Caco-2 (cell line): ENCODE measurements around the gene NUDT13. TPM values are rescaled to one million over a fixed set of nuclear protein-coding genes. Genes with fewer than 3 reads are reported as not detected.

Experiments
- BruUV-seq: library from RNA; stranded (reverse); fragments of 400-500 nt; replicated peaks from 2 replicates; lab custom pipeline; 2021; lab: Mats Ljungman, UMichigan
- CTCF ChIA-PET: fragments of 300-600 bp; sonication (Branson Sonifier 250); formaldehyde crosslinking; loops from one replicate; lab custom pipeline; 2022; ENCODE audit warnings: antibody characterized with exemption; lab: Charles Lee
- POLR2A ChIA-PET: fragments of 300-600 bp; sonication (Branson Sonifier 250); formaldehyde crosslinking; loops from one replicate; lab custom pipeline; 2022; ENCODE audit warnings: antibody characterized with exemption; lab: Charles Lee
- DNase-seq, 2 experiments: peaks; one replicate each; pipeline versions ENCODE4 v3.0.0 to v3.0.0-alpha.2; 2020 to 2022
- H3K27me3 ChIP-seq: replicated peaks from 2 replicates; pipeline ENCODE4 v1.6.0; 2011; ENCODE audit warnings: low read length; ENCODE audit not compliant: control insufficient read depth, insufficient read depth
- H3K36me3 ChIP-seq: 2 replicates; pipeline ENCODE4 v1.5.1; 2011; ENCODE audit warnings: low read length; ENCODE audit not compliant: control insufficient read depth, insufficient read depth
- H3K4me1 ChIP-seq: fragments of 250-450 bp; sonication (Bioruptor Pico); 2 replicates; pipeline ENCODE4 v1.5.1; 2020; ENCODE audit warnings: mild to moderate bottlenecking
- H3K4me3 ChIP-seq: 2 replicates; pipeline ENCODE4 v1.5.1; 2011; ENCODE audit warnings: low read depth, mild to moderate bottlenecking, control low read depth, low read length
- H3K9me3 ChIP-seq: fragments of 250-450 bp; sonication (Bioruptor Pico); 2 replicates; pipeline ENCODE4 v1.5.1; 2020; ENCODE audit warnings: mild to moderate bottlenecking, moderate library complexity
- H3K27ac Mint-ChIP-seq: one replicate; pipeline ENCODE4 v1.8.0; 2022; ENCODE audit warnings: mixed read lengths; ENCODE audit not compliant: unreplicated experiment
- H3K27me3 Mint-ChIP-seq: one replicate; pipeline ENCODE4 v1.8.0; 2022; ENCODE audit warnings: mixed read lengths; ENCODE audit not compliant: insufficient read depth, unreplicated experiment
- H3K36me3 Mint-ChIP-seq: one replicate; pipeline ENCODE4 v1.8.0; 2022; ENCODE audit warnings: mild to moderate bottlenecking, mixed read lengths; ENCODE audit not compliant: insufficient read depth, unreplicated experiment
- H3K4me1 Mint-ChIP-seq: one replicate; pipeline ENCODE4 v1.8.0; 2022; ENCODE audit warnings: low read depth, mixed read lengths; ENCODE audit not compliant: unreplicated experiment
- H3K4me3 Mint-ChIP-seq: one replicate; pipeline ENCODE4 v1.8.0; 2022; ENCODE audit warnings: mild to moderate bottlenecking, moderate library complexity, mixed read lengths; ENCODE audit not compliant: unreplicated experiment
- H3K9me3 Mint-ChIP-seq: one replicate; pipeline ENCODE4 v1.8.0; 2022; ENCODE audit warnings: mixed read lengths; ENCODE audit not compliant: unreplicated experiment
- CTCF ChIP-seq, 2 experiments: fragments of 200-600 bp in 1 of 2; IDR thresholded peaks; 1 replicate in 1 of 2; 2 replicates in 1 of 2; pipeline versions ENCODE4 v1.5.1 to v1.8.0; 2011 to 2022; ENCODE audit warnings: antibody characterized with exemption in 1 of 2, control low read depth in 1 of 2, inconsistent platforms in 1 of 2, low read depth in 1 of 2, low read length in 1 of 2, mild to moderate bottlenecking in 1 of 2, moderate library complexity in 1 of 2; ENCODE audit not compliant: insufficient read depth in 1 of 2, severe bottlenecking in 1 of 2, unreplicated experiment in 1 of 2
- intact Hi-C: fragments of 100-400 bp; cut with micrococcal nuclease; formaldehyde crosslinking; loops from one replicate; pipeline ENCODE4 v1.10.0; 2022; ENCODE audit not compliant: unreplicated experiment
- total RNA-seq: library from RNA; stranded (reverse); gene quantifications from 2 replicates; pipeline ENCODE4 v1.2.3, GENCODE V29; 2022

The NUDT13 gene
- total RNA-seq, 1 experiment from 2014 or later = 6.5 TPM

- no peaks in the 10 kb centered on the region for H3K9me3 ChIP-seq
- CTCF ChIA-PET = no interaction called here
- Mint-ChIP-seq H3K9me3 (no peaks in the 10 kb centered on the region), H3K27ac (no peak overlapping the region), H3K4me1 (no peaks in the 10 kb centered on the region), H3K36me3 (peaks cover 4% of the 10 kb centered on the region), H3K4me3 (no peak overlapping the region), H3K27me3 (no peaks in the 10 kb centered on the region)
- no peaks in the 10 kb centered on the region; the same call in 1 of the 2 replicates for H3K36me3 ChIP-seq
- DNase-seq = no peak
- no peaks in the 10 kb centered on the region for H3K27me3 ChIP-seq
- no peak for TF ChIP-seq CTCF (IDR thresholded peaks at IDR 0.05; ENCODE audit: insufficient read depth in 1 of 2, low read depth in 1 of 2, low read length in 1 of 2, severe bottlenecking in 1 of 2, unreplicated experiment in 1 of 2)
- intact Hi-C loops = no loop called here
- POLR2A ChIA-PET = no interaction called here
- no peak overlapping the region for H3K4me3 ChIP-seq
- no TSS peak for BruUV-seq
- no peaks in the 10 kb centered on the region for H3K4me1 ChIP-seq
Measured at GRCh38 chr10:73088304-73088703, 22.0 kb upstream of the NUDT13 start.

DNA sequence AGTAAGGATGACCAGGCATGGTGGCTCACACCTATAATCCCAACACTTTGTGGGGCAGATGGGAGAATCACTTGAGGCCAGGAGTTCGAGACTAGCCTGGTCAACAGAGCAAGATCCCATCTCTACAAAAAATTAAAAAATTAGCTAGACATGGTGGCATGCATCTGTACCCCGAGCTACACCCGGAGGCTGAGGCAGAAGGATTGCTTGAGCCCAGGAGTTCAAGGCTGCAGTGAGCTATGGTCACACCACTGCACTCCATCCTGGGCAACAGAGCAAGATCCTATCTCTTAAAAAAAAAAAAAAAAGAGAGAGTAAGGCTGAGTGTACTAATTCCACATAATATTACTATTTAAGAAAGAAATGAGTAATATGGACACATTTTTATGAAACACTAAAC is 17.4 kb upstream of the NUDT13 start:
- no TSS peak for BruUV-seq
- CTCF ChIA-PET = no interaction called here
- H3K27ac Mint-ChIP-seq = no peak overlapping the region
- POLR2A ChIA-PET = no interaction called here
- H3K4me1 ChIP-seq = peaks cover 15% of the 10 kb centered on the region; the same call in 1 of the 2 replicates
- no peak for TF ChIP-seq CTCF (IDR thresholded peaks at IDR 0.05; ENCODE audit: insufficient read depth in 1 of 2, low read depth in 1 of 2, low read length in 1 of 2, severe bottlenecking in 1 of 2, unreplicated experiment in 1 of 2)
- peaks cover 13% of the 10 kb centered on the region for H3K4me1 Mint-ChIP-seq
- H3K4me3 Mint-ChIP-seq = no peak overlapping the region
- H3K4me3 ChIP-seq = no peak overlapping the region
- intact Hi-C loops = no loop called here
- peaks cover 29% of the 10 kb centered on the region for H3K36me3 Mint-ChIP-seq
- H3K27me3 Mint-ChIP-seq = no peaks in the 10 kb centered on the region
- no peaks in the 10 kb centered on the region for H3K9me3 Mint-ChIP-seq
- no peaks in the 10 kb centered on the region; the same call in 1 of the 2 replicates for H3K36me3 ChIP-seq
- H3K9me3 ChIP-seq = no peaks in the 10 kb centered on the region
- H3K27me3 ChIP-seq = no peaks in the 10 kb centered on the region
- DNase-seq = no peak

- Histone ChIP-seq H3K36me3 (no peaks in the 10 kb centered on the region; the same call in 1 of the 2 replicates), H3K27me3 (no peaks in the 10 kb centered on the region), H3K9me3 (no peaks in the 10 kb centered on the region), H3K4me3 (peak overlapping the region; percentile 70), H3K4me1 (peaks cover 16% of the 10 kb centered on the region; the same call in 1 of the 2 replicates)
- DNase-seq = no peak
- ChIA-PET POLR2A (interaction anchor here (0.6 to 1.1 kb wide), 3 partner anchors 16 to 739 kb away, joined by 3 to 6 read pairs (median 3); partner anchors contain the start of gene NUDT13), CTCF (interaction anchor here (0.5 to 0.6 kb wide), 2 partner anchors 406 to 431 kb away, joined by 3 to 5 read pairs; no protein-coding TSS in a partner anchor)
- peak overlapping the region; percentile 98 for H3K4me3 Mint-ChIP-seq
- no peak for TF ChIP-seq CTCF (IDR thresholded peaks at IDR 0.05; ENCODE audit: insufficient read depth in 1 of 2, low read depth in 1 of 2, low read length in 1 of 2, severe bottlenecking in 1 of 2, unreplicated experiment in 1 of 2)
- H3K27ac Mint-ChIP-seq = peak overlapping the region; percentile 96
- BruUV-seq = no TSS peak
- H3K9me3 Mint-ChIP-seq = no peaks in the 10 kb centered on the region
- peaks cover 29% of the 10 kb centered on the region for H3K36me3 Mint-ChIP-seq
- intact Hi-C loops = no loop called here
- H3K27me3 Mint-ChIP-seq = no peaks in the 10 kb centered on the region
- peaks cover 14% of the 10 kb centered on the region for H3K4me1 Mint-ChIP-seq
Measured at GRCh38 chr10:73093922-73094850, 16.1 kb upstream of the NUDT13 start.
